MG63 (cell line): ENCODE data around the gene NDUFB4. TPM values are rescaled to one million over a fixed set of nuclear protein-coding genes. Genes with fewer than 3 reads are reported as not detected.

Experiments used
- DNase-seq: peaks from one replicate; pipeline ENCODE4 v3.0.0-alpha.2; 2020
- H3K27me3 ChIP-seq: fragments of 250-450 bp; sonication (Bioruptor Pico); 2 replicates; pipeline ENCODE4 v1.5.1; 2020; ENCODE audit warnings: mild to moderate bottlenecking, moderate library complexity
- H3K36me3 ChIP-seq: fragments of 250-450 bp; sonication (Bioruptor Pico); 2 replicates; pipeline ENCODE4 v1.5.1; 2020; ENCODE audit warnings: mild to moderate bottlenecking, moderate library complexity
- H3K4me3 ChIP-seq: fragments of 250-450 bp; sonication (Bioruptor Pico); 2 replicates; pipeline ENCODE4 v1.5.1; 2020; ENCODE audit warnings: mild to moderate bottlenecking, moderate library complexity
- H3K9me3 ChIP-seq: fragments of 250-450 bp; sonication (Bioruptor Pico); 2 replicates; pipeline ENCODE4 v1.5.1; 2020; ENCODE audit warnings: mild to moderate bottlenecking, moderate library complexity
- total RNA-seq: library from RNA; depleted of rRNA; stranded (reverse); fragments of >200 nt; shearing (Covaris generic); gene quantifications from 2 replicates; pipeline ENCODE4 v1.2.3, GENCODE V29; 2014; ENCODE audit warnings: low replicate concordance; rRNA removed

NDUFB4 gene
- total RNA-seq: 190 and 205 TPM in 2 replicates

- H3K27me3 ChIP-seq: no peaks in the 10 kb centered on the region
- peak within 1 kb of the TSS; percentile 78 for H3K4me3 ChIP-seq
- DNase-seq: peak; percentile 98
- H3K9me3 ChIP-seq: no peaks in the 10 kb centered on the region
- H3K36me3 ChIP-seq: peaks cover 43% of the 10 kb centered on the region
Measured at GRCh38 chr3:120596116-120596852, at the start of gene NDUFB4. TSS of gene NDUFB4 (plus strand) at chr3:120596336. CDS start at chr3:120596360, 24 bp downstream.

GRCh38 chr3:120550546-120550945 is 45.6 kb upstream of the NDUFB4 start:
- no peaks in the 10 kb centered on the region for H3K27me3 ChIP-seq
- DNase-seq: no peak
- no peaks in the 10 kb centered on the region for H3K9me3 ChIP-seq
- no peaks in the 10 kb centered on the region for H3K36me3 ChIP-seq
- no peak overlapping the region for H3K4me3 ChIP-seq

- DNase-seq: no peak
- H3K36me3 ChIP-seq: no peaks in the 10 kb centered on the region
- H3K9me3 ChIP-seq: no peaks in the 10 kb centered on the region
- no peak overlapping the region for H3K4me3 ChIP-seq
- no peaks in the 10 kb centered on the region for H3K27me3 ChIP-seq
Measured at GRCh38 chr3:120552184-120553172, 43.7 kb upstream of the NDUFB4 start.

- peak; percentile 35 for DNase-seq
- no peaks in the 10 kb centered on the region for H3K27me3 ChIP-seq
- H3K36me3 ChIP-seq: no peaks in the 10 kb centered on the region
- no peak overlapping the region for H3K4me3 ChIP-seq
- H3K9me3 ChIP-seq: no peaks in the 10 kb centered on the region
Measured at GRCh38 chr3:120554812-120555606, 41.1 kb upstream of the NDUFB4 start.

- no peak overlapping the region for H3K4me3 ChIP-seq
- H3K36me3 ChIP-seq: no peaks in the 10 kb centered on the region
- H3K9me3 ChIP-seq: no peaks in the 10 kb centered on the region
- H3K27me3 ChIP-seq: no peaks in the 10 kb centered on the region
- DNase-seq: no peak
Measured at GRCh38 chr3:120555657-120556509, 40.3 kb upstream of the NDUFB4 start.

- no peaks in the 10 kb centered on the region for H3K36me3 ChIP-seq
- H3K27me3 ChIP-seq: no peaks in the 10 kb centered on the region
- DNase-seq: no peak
- no peak overlapping the region for H3K4me3 ChIP-seq
- H3K9me3 ChIP-seq: no peaks in the 10 kb centered on the region
Measured at GRCh38 chr3:120557115-120557514, 39.0 kb upstream of the NDUFB4 start.

- Histone ChIP-seq H3K27me3 (no peaks in the 10 kb centered on the region), H3K9me3 (no peaks in the 10 kb centered on the region), H3K4me3 (peak overlapping the region; percentile 49), H3K36me3 (no peaks in the 10 kb centered on the region)
- peak; percentile 86 for DNase-seq
Measured at GRCh38 chr3:120558771-120559241, 37.3 kb upstream of the NDUFB4 start.

GRCh38 chr3:120559242-120560061 is 36.7 kb upstream of the NDUFB4 start:
- Histone ChIP-seq H3K9me3 (no peaks in the 10 kb centered on the region), H3K36me3 (no peaks in the 10 kb centered on the region), H3K4me3 (peak overlapping the region; percentile 49), H3K27me3 (no peaks in the 10 kb centered on the region)
- DNase-seq: peak; percentile 62

- DNase-seq: peak; percentile 49
- Histone ChIP-seq H3K4me3 (no peak overlapping the region), H3K36me3 (no peaks in the 10 kb centered on the region), H3K27me3 (no peaks in the 10 kb centered on the region), H3K9me3 (no peaks in the 10 kb centered on the region)
Measured at GRCh38 chr3:120560304-120561250, 35.6 kb upstream of the NDUFB4 start.

GRCh38 chr3:120561251-120562045 is 34.7 kb upstream of the NDUFB4 start:
- Histone ChIP-seq H3K9me3 (no peaks in the 10 kb centered on the region), H3K36me3 (no peaks in the 10 kb centered on the region), H3K27me3 (no peaks in the 10 kb centered on the region), H3K4me3 (no peak overlapping the region)
- peak; percentile 51 for DNase-seq

- Histone ChIP-seq H3K27me3 (no peaks in the 10 kb centered on the region), H3K4me3 (no peak overlapping the region), H3K36me3 (no peaks in the 10 kb centered on the region), H3K9me3 (no peaks in the 10 kb centered on the region)
- DNase-seq: no peak
Measured at GRCh38 chr3:120563356-120564022, 32.6 kb upstream of the NDUFB4 start.

GRCh38 chr3:120566243-120566975 is 29.7 kb upstream of the NDUFB4 start:
- DNase-seq: no peak
- Histone ChIP-seq H3K27me3 (no peaks in the 10 kb centered on the region), H3K4me3 (no peak overlapping the region), H3K36me3 (no peaks in the 10 kb centered on the region), H3K9me3 (no peaks in the 10 kb centered on the region)
